T follicular helper cell (primary cell): ENCODE data around the gene NIT2.

Source experiments
- DNase-seq: peaks from one replicate; pipeline ENCODE4 v3.0.0-alpha.2; 2020; ENCODE audit warnings: low read depth

The NIT2 gene

GRCh38 chr3:100396967-100397366 is 62.4 kb downstream of the NIT2 start:
- no peak for DNase-seq

DNA sequence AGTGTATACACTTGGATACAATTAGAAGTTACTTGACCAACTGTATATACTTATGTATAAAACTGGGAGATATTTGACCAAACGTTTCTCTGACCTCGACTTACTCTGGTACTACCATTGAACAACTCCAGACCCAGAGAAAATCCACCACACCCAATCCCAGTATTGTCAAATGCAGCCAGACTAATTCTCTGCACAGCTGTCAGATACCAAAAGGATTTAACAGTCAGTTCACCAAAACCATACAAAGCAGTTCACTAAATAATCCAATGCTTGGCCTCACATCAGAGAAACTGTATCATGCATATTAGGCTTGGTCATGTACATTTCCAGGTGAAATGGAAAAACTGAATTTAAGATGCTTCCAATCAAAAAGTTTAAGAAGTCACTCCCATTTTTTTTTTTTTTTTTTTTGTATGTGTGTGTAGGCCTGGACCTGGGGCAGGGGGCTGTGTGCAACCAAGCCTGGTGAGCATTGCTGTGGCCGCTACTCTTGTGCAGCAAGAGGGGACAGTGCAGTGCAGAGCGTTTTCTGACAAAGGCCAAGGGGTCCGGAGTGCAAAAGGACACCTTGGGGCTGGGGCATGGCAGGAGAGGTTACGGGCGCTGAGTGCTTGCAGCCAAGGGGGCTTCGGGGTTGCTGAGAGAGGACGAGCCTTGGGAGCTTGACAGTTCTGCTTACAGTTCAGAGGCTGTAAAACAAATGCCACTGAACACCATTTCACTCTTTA is 64.9 kb downstream of the NIT2 start:
- no peak for DNase-seq

DNA sequence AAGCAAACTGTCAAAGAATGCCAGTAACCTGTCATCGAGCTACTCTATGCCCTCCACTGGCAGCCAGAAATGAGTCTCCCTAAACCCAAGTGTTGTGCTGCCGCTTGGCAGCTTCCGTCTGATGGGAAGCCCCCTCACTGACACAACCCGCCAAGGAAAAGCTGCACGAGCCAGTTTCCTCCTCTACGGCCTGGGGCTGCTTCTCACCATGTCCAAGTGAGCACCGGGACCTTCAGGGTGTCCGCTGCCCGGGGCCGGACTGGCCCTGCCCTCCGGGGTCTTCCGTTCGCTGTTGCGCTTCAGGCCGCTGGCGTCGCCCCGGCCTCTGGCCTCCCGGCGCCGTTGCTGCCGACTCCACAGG is 65.8 kb downstream of the NIT2 start:
- peak; percentile 11 for DNase-seq

DNA sequence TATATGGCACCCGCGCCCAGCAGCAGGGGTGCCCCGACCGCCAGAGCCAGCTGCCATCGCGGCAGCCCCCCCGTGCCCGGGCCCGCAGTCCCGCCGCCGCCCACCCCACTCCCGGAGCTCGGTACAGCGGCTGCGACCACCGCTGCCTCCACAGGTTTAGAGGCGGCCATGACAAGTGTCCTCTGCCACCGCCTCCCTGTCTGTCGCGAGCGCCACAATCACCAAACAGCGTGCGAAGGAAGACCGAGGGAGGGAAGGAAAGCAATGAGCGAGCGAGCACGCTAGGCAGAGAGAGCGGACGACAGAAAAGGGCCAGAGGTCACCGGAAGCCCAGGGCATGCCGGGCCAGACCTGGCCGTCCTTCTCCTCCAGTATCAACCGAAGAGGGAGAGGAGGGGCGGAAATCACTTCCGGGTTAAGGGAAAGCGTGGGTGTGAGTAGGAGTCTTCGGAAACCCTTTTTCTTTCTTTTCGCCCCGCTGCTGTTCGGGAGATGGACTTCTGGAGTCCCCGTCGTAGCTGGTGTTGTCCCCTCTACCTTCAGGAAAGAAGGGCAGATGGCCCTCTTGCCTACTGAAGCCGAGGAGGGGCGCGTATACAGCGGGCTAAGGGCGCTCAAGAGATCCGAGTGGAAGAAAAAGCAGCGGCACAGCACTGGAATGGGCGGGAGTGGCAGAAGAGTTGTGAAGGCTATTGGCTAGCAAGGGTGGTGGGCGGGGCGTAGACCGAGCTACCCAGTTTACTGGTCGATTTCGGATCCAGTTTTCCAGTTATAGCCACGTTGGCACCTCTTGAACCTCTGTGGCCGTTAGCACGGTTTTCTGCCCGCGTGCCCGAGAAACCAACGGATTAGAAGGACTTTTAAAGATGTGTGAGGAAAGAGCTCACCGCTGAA is 66.5 kb downstream of the NIT2 start, which contains the start of the genes LNP1 and TOMM70:
Gene LNP1 (plus strand): TSS at position 760 of the 894 bp plus-strand sequence. CDS start 28,191 bp downstream, outside the sequence.
Gene TOMM70 (minus strand): TSS at position 310 of the 894 bp plus-strand sequence. CDS start 140 bp downstream, at position 170.
- peak; percentile 91 for DNase-seq

- peak; percentile 34 for DNase-seq
Observed at GRCh38 chr3:100401674-100402041, 67.1 kb downstream of the NIT2 start.

- DNase-seq, result no peak
Observed at GRCh38 chr3:100402256-100402655, 67.7 kb downstream of the NIT2 start.

DNA sequence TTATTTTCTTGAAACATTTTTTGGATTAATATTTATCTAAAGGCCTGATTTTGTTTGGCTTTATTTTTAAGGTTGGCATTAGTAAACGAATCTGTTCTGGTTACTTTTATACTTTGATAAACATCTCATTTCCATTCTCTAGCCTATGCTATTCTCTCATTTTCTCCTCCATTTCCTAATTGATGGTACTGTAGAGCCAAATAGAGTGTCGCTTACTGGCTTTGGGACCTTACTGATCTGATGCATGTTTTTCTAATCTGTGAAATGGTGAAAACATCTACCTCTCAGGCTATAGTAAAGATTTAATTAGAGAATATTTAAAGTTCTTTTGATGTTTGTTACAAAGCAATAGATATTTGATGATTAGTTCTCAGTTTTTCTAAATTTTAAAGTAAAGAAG is 68.3 kb downstream of the NIT2 start:
- DNase-seq, result no peak

DNA sequence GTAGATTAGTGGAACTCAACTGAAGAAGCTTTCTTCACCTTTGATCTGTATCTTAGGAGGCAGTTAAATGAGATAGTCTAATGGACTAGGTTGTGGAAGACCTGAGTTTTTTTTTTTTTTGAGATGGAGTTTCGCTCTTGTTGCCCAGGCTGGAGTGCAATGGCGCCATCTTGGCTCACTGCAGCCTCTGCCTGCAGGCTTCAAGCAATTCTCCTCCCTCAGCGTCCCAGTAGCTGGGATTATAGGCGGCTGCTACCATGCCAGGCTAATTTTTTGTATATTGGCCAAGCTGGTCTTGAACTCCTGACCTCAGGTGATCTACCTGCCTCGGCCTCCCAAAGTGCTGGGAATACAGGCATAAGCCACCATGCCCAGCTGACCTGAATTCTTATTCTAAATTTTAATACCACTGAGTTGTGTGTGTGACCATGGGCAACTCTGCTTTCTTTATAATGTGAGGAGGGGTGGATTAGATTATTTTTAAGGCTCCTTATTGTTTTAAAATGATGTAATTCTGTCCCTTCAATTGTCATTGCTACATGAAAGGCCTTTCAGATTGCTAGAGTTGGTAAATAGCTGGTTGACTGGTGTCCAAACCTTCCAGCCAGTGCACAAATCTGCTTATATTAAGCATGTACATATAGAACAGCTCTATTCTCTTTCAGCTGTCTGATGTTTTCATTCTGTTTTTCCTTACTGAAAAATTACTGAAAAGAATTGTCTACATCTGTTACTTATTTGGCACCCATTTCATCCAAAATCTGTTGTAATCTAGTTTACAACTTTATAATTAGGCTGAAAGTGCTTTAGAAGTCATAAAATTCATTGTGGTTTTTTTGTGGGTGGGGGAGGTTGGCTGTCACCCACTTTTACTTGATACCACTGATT is 69.0 kb downstream of the NIT2 start:
- no peak for DNase-seq

GRCh38 chr3:100404250-100404548 is 69.6 kb downstream of the NIT2 start:
- no peak for DNase-seq

DNA sequence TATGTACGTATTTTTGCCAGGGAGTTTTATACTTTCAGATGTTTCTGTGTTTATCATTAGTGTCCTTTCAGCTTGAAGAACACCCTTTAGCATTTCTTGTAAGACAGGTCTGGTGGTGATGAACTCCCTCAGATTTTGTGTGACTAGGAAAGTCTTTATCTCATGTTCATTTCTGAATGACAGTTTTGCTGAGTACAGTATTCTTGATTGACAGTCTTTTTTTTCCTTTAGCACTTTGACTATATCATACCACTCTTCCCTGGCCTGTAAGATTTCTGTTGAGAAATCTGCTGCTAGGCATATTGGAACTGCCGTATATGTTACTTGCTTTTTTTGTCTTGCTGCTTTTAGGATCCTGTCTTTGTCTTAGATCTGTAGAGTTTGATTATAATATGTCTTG is 72.6 kb downstream of the NIT2 start:
- DNase-seq, result no peak

DNA sequence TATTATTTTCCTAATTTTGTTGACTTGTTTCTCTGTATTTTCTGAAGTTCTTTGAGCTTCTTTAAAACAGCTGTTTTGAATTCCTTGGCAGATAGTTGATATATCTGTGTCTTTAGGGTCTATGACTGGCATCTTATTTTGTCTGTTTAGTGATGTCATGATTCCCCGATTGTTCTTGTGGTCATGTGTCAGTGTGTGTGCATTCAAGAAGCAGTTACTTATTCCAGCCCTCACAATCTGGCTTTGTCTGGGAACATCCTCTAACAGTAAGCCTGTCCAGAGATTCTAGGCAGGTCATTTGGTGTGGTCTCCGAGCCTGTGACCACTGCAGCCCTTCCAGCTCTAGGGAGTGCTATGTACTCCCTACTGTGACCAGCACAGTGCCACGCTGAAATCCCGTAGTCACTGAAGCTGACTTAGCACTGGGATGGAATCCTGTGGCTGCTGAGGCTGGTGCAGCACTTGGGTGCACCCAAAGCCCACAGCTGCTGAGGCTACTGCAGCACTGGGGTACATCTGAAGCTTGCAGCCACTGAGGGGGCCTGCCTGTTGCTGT is 73.5 kb downstream of the NIT2 start:
- no peak for DNase-seq
